ENCODE measurements around the gene MAP4K3. TPM values are rescaled to one million over a fixed set of nuclear protein-coding genes. Genes with fewer than 3 reads are reported as not detected.

MAP4K3 gene
- total RNA-seq, 1 donor from 2014 or later: 48.1 TPM

DNA sequence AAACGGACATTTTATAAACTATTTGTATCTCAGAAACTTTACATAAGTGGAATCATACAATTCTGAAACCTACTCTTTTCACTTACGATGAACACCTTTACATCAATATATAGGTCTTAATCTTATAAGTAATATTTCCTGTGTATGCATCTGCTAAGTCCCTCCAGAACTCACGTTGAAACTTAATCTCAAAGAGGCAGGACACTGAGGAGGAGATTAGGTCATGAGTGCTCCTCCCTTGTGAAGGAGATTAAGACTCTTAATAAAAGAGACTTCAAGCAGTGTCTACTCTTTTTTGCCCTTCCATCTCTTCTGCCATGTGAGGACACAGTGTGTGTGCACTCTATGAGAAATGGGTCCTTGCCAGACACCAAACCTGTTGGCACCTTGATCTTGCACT, 98.6 kb downstream of the MAP4K3 start:
- H3K4me1 Mint-ChIP-seq (ENCODE audit: low read depth, unreplicated experiment): no peaks in the 10 kb centered on the region
- H3K4me3 Mint-ChIP-seq (ENCODE audit: unreplicated experiment): no peak overlapping the region
- H3K27me3 Mint-ChIP-seq (ENCODE audit: unreplicated experiment): no peaks in the 10 kb centered on the region
- H3K36me3 Mint-ChIP-seq (ENCODE audit: unreplicated experiment): no peaks in the 10 kb centered on the region
- H3K9me3 Mint-ChIP-seq (ENCODE audit: unreplicated experiment): no peaks in the 10 kb centered on the region
- no peak for DNase-seq
- TF ChIP-seq, protein P1, sequence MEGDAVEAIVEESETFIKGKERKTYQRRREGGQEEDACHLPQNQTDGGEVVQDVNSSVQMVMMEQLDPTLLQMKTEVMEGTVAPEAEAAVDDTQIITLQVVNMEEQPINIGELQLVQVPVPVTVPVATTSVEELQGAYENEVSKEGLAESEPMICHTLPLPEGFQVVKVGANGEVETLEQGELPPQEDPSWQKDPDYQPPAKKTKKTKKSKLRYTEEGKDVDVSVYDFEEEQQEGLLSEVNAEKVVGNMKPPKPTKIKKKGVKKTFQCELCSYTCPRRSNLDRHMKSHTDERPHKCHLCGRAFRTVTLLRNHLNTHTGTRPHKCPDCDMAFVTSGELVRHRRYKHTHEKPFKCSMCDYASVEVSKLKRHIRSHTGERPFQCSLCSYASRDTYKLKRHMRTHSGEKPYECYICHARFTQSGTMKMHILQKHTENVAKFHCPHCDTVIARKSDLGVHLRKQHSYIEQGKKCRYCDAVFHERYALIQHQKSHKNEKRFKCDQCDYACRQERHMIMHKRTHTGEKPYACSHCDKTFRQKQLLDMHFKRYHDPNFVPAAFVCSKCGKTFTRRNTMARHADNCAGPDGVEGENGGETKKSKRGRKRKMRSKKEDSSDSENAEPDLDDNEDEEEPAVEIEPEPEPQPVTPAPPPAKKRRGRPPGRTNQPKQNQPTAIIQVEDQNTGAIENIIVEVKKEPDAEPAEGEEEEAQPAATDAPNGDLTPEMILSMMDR (IDR thresholded peaks at IDR 0.05; ENCODE audit: partially characterized antibody, unreplicated experiment): no peak
- H3K27ac Mint-ChIP-seq (ENCODE audit: unreplicated experiment): no peak overlapping the region

DNA sequence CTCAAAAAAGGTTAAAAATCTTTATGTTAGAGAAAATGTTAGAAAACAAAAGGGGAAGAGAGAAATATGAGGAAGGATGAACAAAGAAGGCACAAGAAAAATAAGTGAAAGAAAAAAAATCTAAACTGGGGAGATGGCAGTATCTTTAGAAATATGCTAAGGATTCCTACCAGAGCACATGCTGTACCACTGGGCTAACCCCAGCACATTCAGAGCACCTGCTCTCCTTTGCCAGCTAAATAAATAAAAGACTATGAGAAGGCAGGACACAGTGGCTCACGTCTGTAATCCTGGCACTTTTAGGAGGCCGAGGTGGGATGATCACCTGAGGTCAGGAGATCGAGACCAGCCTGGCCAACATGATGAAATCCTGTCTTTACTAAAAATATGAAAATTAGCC, 101.2 kb downstream of the MAP4K3 start:
- Mint-ChIP-seq H3K27me3 (ENCODE audit: unreplicated experiment) (no peaks in the 10 kb centered on the region), H3K4me1 (ENCODE audit: low read depth, unreplicated experiment) (no peaks in the 10 kb centered on the region), H3K36me3 (ENCODE audit: unreplicated experiment) (no peaks in the 10 kb centered on the region), H3K4me3 (ENCODE audit: unreplicated experiment) (no peak overlapping the region), H3K9me3 (ENCODE audit: unreplicated experiment) (no peaks in the 10 kb centered on the region), H3K27ac (ENCODE audit: unreplicated experiment) (no peak overlapping the region)
- DNase-seq: no peak
- TF ChIP-seq, protein P1 (IDR thresholded peaks at IDR 0.05; ENCODE audit: partially characterized antibody, unreplicated experiment): no peak

DNA sequence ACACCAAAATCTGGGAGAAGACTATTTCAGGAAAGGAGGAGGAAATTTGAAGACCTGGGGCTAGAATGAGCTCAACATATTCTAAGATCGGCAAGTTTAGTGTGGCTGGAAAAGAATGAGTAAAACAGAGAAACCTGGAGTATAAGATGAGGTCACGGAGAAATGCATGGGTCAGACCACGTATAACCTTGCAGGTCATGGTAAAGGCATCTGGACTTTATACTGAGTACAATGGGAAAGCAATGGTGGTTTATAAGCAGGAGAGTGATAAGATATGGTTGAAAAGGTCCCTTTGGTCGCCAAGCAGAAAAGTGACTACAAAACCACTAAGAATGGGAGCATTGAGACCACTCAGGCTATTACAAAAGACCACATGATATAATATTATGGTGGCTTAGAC, 102.1 kb downstream of the MAP4K3 start:
- H3K36me3 Mint-ChIP-seq (ENCODE audit: unreplicated experiment): no peaks in the 10 kb centered on the region
- no peaks in the 10 kb centered on the region for H3K27me3 Mint-ChIP-seq (ENCODE audit: unreplicated experiment)
- no peaks in the 10 kb centered on the region for H3K4me1 Mint-ChIP-seq (ENCODE audit: low read depth, unreplicated experiment)
- no peak for DNase-seq
- TF ChIP-seq, protein P1 (IDR thresholded peaks at IDR 0.05; ENCODE audit: partially characterized antibody, unreplicated experiment): no peak
- H3K27ac Mint-ChIP-seq (ENCODE audit: unreplicated experiment): no peak overlapping the region
- no peaks in the 10 kb centered on the region for H3K9me3 Mint-ChIP-seq (ENCODE audit: unreplicated experiment)
- H3K4me3 Mint-ChIP-seq (ENCODE audit: unreplicated experiment): no peak overlapping the region

DNA sequence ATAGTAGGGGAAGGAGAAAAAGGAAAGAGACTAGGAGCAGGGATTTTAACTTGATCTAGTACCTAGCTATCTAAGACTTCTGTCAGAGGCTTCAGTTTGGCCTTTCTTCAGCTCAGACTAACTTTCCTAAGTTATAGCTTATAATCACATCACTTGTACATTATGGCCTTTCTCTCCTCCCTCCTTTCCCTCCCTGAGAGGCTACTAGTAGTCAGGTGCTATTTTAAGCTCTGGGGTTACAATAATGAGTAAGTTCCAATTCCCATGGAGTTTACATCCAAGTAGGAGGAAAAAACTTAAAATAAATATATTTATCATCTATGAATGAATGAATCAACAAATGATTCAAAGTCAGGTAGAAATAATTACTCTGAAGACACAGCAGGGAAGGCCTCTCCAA, 102.6 kb downstream of the MAP4K3 start:
- TF ChIP-seq, protein P1 (IDR thresholded peaks at IDR 0.05; ENCODE audit: partially characterized antibody, unreplicated experiment): no peak
- no peak overlapping the region for H3K4me3 Mint-ChIP-seq (ENCODE audit: unreplicated experiment)
- no peak overlapping the region for H3K27ac Mint-ChIP-seq (ENCODE audit: unreplicated experiment)
- H3K36me3 Mint-ChIP-seq (ENCODE audit: unreplicated experiment): no peaks in the 10 kb centered on the region
- no peaks in the 10 kb centered on the region for H3K27me3 Mint-ChIP-seq (ENCODE audit: unreplicated experiment)
- no peak for DNase-seq
- H3K9me3 Mint-ChIP-seq (ENCODE audit: unreplicated experiment): no peaks in the 10 kb centered on the region
- no peaks in the 10 kb centered on the region for H3K4me1 Mint-ChIP-seq (ENCODE audit: low read depth, unreplicated experiment)

DNA sequence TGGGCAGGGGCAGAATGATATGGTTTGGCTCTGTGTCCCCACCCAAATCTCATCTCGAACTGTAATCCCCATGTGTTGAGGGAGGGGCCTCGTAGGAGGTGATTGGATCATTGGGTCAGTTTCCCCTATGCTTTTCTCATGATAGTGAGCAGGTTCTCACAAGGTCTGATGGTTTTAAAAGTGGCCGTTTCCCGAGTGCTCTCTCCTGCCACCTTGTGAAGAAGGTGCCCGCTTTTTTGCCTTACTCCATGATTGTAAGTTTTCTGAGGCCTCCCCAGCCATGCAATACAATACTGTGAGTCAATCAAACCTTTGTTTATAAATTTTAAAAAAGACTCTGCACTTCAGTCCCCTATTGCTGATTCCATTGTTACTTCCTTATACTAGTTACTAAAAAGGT, 110.4 kb downstream of the MAP4K3 start:
- DNase-seq: no peak
- H3K4me3 Mint-ChIP-seq (ENCODE audit: unreplicated experiment): no peak overlapping the region
- H3K27ac Mint-ChIP-seq (ENCODE audit: unreplicated experiment): no peak overlapping the region
- H3K9me3 Mint-ChIP-seq (ENCODE audit: unreplicated experiment): no peaks in the 10 kb centered on the region
- peaks cover 4% of the 10 kb centered on the region for H3K4me1 Mint-ChIP-seq (ENCODE audit: low read depth, unreplicated experiment)
- no peaks in the 10 kb centered on the region for H3K36me3 Mint-ChIP-seq (ENCODE audit: unreplicated experiment)
- TF ChIP-seq, protein P1 (IDR thresholded peaks at IDR 0.05; ENCODE audit: partially characterized antibody, unreplicated experiment): no peak
- H3K27me3 Mint-ChIP-seq (ENCODE audit: unreplicated experiment): no peaks in the 10 kb centered on the region
